Esophagus squamous epithelium (tissue), 4 donors: ENCODE results near the gene WDR6.

Experiments used
- CTCF ChIP-seq, 6 experiments: fragments of 450-650 bp in 4 of 6; fragments of 200-600 bp in 2 of 6; sonication (generic) in 2 of 6; IDR thresholded peaks; one replicate each; pipeline ENCODE4 v1.5.1; 2016 to 2019; ENCODE audit warnings: antibody characterized with exemption in 6 of 6, mild to moderate bottlenecking in 4 of 6, moderate library complexity in 4 of 6
- POLR2A ChIP-seq, 4 donors: fragments of 450-650 bp; IDR thresholded peaks; one replicate each; pipeline ENCODE4 v1.6.1; 2017; ENCODE audit warnings: antibody characterized with exemption in 4 of 4, mild to moderate bottlenecking in 4 of 4, moderate library complexity in 3 of 4

GRCh38 chr3:49032646-49033304 lies 25.6 kb downstream of the WDR6 start:
- no peak for TF ChIP-seq POLR2A (IDR thresholded peaks at IDR 0.05)
- no peak for TF ChIP-seq CTCF (IDR thresholded peaks at IDR 0.05)
